GM21529 (cell line): ENCODE measurements around the gene GALNT2.
A peak's percentile ranks its signal among the peaks of the same experiment; 100 is the strongest.

ENCODE experiments used
- ATAC-seq: cut with Tn5 transposase; IDR thresholded peaks from one replicate; pipeline ENCODE4 v1.9.1; 2021; ENCODE audit not compliant: unreplicated experiment

GALNT2 gene

DNA sequence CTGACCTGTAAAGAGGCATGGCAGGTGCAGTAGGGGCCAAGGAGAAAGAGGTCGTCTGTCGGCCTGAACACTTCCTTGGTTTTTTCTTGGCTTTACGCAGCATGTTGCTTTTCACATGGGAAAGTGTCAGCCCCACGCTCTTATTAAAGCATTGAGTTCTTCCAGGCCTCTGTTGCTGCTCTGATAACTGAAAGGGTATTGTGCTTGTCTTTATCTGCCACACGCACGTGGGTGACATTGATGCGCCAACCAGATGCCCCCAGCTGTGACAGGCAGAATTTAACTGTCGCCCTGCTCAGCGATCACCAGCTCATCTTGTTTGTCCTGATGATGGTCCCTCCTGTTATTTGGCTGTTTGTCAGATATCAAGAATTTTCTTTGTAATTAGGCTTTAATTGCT is 76.5 kb downstream of the GALNT2 start:
- ATAC-seq: no peak

- ATAC-seq: no peak
Observed at GRCh38 chr1:230144010-230144614, 77.1 kb downstream of the GALNT2 start.

GRCh38 chr1:230144758-230145504 is 77.9 kb downstream of the GALNT2 start:
- ATAC-seq: no peak

DNA sequence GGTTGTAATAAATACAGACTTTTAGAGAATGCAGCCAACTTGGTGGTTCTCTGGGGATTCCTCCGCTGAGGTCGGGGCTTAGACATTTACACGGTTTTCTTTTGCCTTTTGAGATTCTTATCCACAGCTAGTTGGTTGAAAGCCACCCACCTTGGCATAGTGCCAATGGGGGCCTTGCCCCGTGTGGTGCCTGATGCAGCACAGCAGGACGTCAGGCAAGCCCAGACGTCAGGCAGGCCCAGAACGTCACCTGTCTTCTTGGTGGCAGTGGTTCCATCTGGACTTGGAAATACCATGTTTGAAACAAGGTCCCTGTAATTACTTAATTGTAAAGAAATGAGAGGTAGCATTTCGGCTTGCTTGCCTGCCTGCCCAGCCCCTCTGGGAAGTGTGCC is 78.5 kb downstream of the GALNT2 start:
- no peak for ATAC-seq

- ATAC-seq: peak; percentile 32
Observed at GRCh38 chr1:230145953-230146476, 79.0 kb downstream of the GALNT2 start.

GRCh38 chr1:230146709-230147108 is 79.7 kb downstream of the GALNT2 start:
- ATAC-seq: no peak

GRCh38 chr1:230147253-230148125 is 80.5 kb downstream of the GALNT2 start:
- no peak for ATAC-seq

GRCh38 chr1:230148126-230148652 is 81.2 kb downstream of the GALNT2 start:
- no peak for ATAC-seq

- no peak for ATAC-seq
Observed at GRCh38 chr1:230148768-230149469, 81.9 kb downstream of the GALNT2 start.

DNA sequence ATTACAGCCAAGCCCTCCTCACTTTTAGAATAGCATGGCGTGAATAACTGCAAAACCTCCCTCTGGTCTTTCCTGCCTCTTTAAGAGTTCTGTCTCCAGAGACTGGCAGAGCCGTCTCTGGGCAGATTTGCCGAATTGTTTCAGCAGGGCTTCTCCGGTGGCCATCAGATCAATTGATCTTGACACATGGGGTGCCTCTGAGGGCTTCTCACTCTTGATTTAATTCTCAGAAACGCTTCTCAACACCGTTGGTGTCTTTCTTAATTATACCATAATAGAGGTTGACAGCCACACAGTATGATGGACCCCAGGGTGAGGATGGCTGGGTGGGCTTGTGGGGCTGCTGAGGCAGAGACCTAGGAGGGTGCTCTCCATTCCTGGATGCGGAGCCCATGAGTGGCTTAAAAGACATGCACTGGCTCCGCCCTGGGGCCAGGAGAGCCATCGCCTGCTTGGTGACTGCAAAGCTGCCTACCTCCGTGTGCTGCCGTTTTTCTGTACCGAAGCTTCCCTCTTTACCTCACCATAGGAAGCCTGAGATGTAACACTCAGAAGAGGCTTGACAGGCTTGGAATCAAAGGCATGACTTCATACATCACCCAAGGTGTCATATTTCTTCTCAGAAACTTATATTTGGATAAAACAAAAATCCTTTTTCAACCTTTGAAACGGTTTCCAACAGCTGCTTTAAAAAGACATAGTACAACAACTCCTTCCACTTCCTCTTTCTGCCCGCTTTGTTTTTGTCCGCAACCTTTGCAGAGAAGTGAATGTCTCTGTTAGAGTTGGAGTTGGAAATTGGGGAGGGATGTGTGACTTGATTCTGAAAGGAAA is 82.9 kb downstream of the GALNT2 start:
- ATAC-seq: peak; percentile 71

DNA sequence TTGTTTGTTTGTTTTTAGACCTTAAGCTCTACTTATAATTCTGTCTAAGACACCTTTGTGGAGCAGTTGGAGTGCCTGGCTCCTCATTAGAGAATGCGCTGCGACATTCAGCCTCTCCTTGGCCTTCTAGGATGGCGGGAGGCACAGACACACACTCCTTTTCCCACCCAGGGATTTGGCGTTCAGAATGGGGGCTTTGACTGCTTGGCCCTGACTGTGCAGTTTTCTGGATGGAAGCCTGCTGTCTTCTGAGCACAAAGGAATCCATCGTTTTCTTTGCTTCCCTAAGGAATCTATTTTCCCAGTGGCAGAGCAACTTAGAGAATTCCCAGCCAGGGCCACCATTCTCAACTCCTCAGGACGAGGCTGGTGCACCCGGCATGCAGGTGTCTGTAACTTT is 83.6 kb downstream of the GALNT2 start:
- ATAC-seq: no peak

DNA sequence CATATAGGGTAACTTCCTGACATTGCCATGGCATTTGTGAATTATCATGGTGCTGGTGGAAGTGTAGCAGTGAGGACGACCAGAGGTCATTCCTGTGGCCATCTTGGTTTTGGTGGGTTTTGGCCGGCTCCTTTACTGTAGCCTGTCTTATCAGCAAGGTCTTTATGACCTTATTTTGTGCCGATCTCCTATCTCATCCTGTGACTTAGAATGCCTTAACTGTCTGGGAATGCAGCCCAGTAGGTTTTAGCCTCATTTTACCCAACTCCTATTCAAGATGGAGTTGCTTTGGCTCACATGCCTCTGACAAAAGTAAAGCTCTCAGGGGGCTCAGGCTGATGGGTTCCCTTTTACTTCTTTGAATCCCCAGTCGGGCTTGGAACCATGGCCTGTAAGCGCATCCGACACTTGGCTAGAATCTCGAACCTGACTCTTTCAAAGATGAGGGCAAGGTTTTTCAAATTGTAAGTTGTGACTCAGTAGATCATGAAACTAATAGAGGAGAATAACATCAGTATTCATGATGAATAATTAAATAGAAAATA is 85.0 kb downstream of the GALNT2 start:
- ATAC-seq: no peak

DNA sequence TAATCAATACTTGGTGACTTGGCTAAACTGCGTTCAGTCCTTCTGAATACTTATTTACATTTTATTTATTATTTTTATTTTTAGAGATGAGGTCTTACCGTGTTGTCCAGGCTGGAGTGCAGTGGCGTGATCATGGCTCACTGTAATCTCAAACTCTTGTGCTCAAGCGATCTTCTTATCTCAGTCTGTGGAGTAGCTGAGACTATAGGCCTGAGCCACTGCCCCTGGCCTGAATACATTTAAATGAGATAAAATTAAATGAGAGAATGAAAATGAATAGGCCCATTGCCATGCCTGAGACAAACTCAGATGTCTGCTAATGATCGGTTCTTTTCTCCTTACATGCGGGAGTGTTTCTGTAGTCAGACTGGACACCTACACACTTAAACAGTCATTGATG is 86.0 kb downstream of the GALNT2 start:
- ATAC-seq: no peak

DNA sequence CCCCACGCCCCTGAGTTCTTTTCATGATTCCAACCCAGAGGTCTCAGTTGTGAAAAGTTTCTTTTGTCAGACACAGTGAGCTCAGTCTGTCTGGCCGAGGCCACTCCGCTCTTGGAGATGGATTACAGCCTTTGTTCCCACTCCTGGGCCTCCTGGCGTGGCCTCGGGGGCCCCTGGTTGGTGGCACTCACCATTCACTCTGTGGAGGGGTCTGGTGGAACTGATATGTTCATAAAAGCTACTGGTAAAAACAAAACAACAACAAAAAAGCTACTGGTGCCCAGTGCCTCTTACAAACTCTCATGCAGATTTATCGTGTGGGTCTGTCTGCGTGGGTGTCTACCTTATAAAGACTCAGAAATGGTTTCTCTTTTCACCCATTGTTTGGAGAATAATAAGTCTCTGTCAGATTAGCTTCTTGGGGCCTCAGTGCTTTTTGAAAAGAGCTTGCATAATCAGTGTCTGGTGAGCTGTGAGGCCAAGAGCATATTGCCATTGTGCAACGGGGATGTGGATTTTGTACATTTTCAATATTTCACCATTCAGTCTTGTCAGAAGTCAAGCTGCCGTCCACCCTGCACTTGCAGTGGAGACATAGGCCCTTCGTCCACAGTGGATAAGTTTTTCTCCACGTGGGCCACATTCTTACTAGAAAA is 86.7 kb downstream of the GALNT2 start:
- no peak for ATAC-seq

- ATAC-seq: no peak
Observed at GRCh38 chr1:230155021-230155420, 88.0 kb downstream of the GALNT2 start.

DNA sequence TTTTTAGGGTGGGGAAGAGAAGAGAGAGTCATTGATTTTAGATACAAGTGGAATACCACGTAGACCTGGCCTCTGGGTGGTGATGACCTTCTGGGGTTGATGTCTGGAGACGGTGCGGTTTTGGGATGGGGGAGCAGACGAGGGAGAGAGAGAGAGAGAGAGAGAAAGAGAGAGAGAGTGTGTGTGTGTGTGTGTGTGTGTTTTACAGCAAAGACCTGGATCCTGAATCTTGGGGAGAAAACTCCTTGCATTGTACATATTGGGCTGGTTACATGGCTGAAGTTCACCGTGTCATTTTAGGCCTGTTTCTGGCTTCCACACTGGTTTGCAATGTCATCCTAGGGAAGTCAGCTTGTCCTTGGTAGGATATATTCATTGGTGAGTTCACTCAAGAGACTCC is 89.0 kb downstream of the GALNT2 start:
- ATAC-seq: no peak

DNA sequence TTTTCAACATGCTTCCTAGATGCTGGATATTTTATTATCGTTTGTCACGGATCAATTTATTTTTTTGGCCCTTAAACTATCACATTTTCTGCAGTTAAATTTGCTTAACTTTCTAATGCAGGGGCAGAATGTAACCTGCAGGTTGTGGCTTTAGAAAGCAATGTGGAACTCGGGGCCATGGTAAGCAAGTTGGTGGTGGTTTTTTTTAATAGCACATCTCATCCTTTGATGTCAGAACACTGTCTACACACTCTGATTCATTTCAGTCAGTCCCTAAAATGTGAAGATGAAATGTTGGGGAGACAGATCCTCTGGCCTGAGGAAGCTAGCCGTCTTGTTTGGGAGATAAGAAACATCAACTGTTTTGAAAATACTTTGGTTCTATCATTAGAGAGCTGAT is 89.5 kb downstream of the GALNT2 start:
- no peak for ATAC-seq

DNA sequence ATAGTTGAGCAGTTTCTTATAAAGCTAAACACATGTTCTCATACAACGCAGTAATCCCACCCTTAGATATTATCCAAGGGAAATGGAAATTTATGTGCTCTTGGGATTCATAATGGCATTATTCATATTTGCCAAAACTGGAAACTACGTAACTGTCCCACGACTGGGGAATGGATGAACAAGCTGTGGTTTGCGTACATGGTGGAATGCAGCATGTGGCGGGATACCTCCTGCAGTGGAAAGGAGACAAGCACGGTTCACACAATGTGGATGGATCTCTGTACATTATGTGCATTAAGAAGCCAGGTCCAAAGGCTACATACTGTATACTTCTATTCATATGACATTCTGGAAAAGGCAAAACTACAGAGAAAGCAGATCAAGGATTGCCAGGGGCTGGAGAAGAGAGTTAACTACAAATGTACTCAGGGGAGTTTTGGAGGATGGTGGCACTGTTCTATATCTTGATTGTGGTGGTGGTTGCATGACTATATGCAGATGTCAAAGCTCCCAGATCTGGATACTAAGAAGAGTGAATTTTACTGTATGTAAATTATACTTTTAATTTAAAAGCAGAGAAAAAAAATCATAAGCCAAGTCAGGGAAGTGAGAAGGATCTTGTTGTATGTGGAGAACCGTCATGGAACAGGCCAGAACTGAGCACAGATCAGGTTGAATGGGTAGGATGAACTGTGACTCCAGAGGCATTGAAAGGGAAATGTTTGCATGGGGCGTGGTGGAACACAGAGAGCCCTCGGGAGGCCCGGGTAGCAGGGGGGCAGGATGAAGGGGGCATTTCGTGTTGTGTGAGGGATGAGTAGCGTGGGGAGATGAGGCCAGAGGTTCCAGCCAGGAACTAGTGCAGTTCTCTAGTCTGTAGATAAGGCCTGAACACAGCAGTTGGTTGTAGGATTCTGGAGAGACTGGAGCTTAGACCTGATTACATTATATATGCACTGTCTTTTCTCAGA is 90.7 kb downstream of the GALNT2 start:
- ATAC-seq: no peak
